Measurements from ENCODE around the gene ERMP1.

ERMP1 gene

GRCh38 chr9:5870691-5871090 is 37.8 kb upstream of the ERMP1 start:
- H3K9ac ChIP-seq (ENCODE audit: low read length in 2 of 2) = no peak overlapping the region
- no peak overlapping the region for H3K27ac ChIP-seq (ENCODE audit: low read length)
- H3K36me3 ChIP-seq (ENCODE audit: control insufficient read depth in 2 of 2, insufficient read depth in 2 of 2, low read length in 2 of 2) = no peaks in the 10 kb centered on the region
- no peak overlapping the region for H3K4me3 ChIP-seq (ENCODE audit: low read length in 2 of 2)
- H3K27me3 ChIP-seq (ENCODE audit: control insufficient read depth in 1 of 2, insufficient read depth in 2 of 2, low read length in 2 of 2) = no peaks in the 10 kb centered on the region
- no peaks in the 10 kb centered on the region for H3K4me1 ChIP-seq (ENCODE audit: control insufficient read depth, insufficient read depth, low read length)
- no peaks in the 10 kb centered on the region for H3K9me3 ChIP-seq (ENCODE audit: control insufficient read depth in 2 of 2, low read length in 2 of 2)

- Histone ChIP-seq H3K9me3 (ENCODE audit: control insufficient read depth in 2 of 2, low read length in 2 of 2) (no peaks in the 10 kb centered on the region), H3K4me1 (ENCODE audit: control insufficient read depth, insufficient read depth, low read length) (no peaks in the 10 kb centered on the region), H3K27ac (ENCODE audit: low read length) (no peak overlapping the region)
These were observed 37.1 kb upstream of the ERMP1 start for GRCh38 chr9:5870020-5870339.

GRCh38 chr9:5869315-5870019 is 36.5 kb upstream of the ERMP1 start:
- H3K27me3 ChIP-seq (ENCODE audit: control insufficient read depth in 1 of 2, insufficient read depth in 2 of 2, low read length in 2 of 2) = no peaks in the 10 kb centered on the region
- H3K4me1 ChIP-seq (ENCODE audit: control insufficient read depth, insufficient read depth, low read length) = no peaks in the 10 kb centered on the region
- H3K9me3 ChIP-seq (ENCODE audit: control insufficient read depth in 2 of 2, low read length in 2 of 2) = no peaks in the 10 kb centered on the region
- no peak overlapping the region for H3K4me3 ChIP-seq (ENCODE audit: low read length in 2 of 2)
- no peak overlapping the region for H3K9ac ChIP-seq (ENCODE audit: low read length in 2 of 2)
- no peak overlapping the region for H3K27ac ChIP-seq (ENCODE audit: low read length)
- H3K36me3 ChIP-seq (ENCODE audit: control insufficient read depth in 2 of 2, insufficient read depth in 2 of 2, low read length in 2 of 2) = no peaks in the 10 kb centered on the region

More at GRCh38 chr9:5870020-5870339, 37.1 kb upstream of the ERMP1 start:
- Histone ChIP-seq H3K4me3 (ENCODE audit: low read length in 2 of 2) (no peak overlapping the region), H3K36me3 (ENCODE audit: control insufficient read depth in 2 of 2, insufficient read depth in 2 of 2, low read length in 2 of 2) (no peaks in the 10 kb centered on the region), H3K9ac (ENCODE audit: low read length in 2 of 2) (no peak overlapping the region), H3K27me3 (ENCODE audit: control insufficient read depth in 1 of 2, insufficient read depth in 2 of 2, low read length in 2 of 2) (no peaks in the 10 kb centered on the region)

GRCh38 chr9:5868235-5868634 is 35.3 kb upstream of the ERMP1 start:
- Histone ChIP-seq H3K36me3 (ENCODE audit: control insufficient read depth in 2 of 2, insufficient read depth in 2 of 2, low read length in 2 of 2) (no peaks in the 10 kb centered on the region), H3K27ac (ENCODE audit: low read length) (no peak overlapping the region), H3K27me3 (ENCODE audit: control insufficient read depth in 1 of 2, insufficient read depth in 2 of 2, low read length in 2 of 2) (no peaks in the 10 kb centered on the region), H3K9ac (ENCODE audit: low read length in 2 of 2) (no peak overlapping the region), H3K9me3 (ENCODE audit: control insufficient read depth in 2 of 2, low read length in 2 of 2) (no peaks in the 10 kb centered on the region), H3K4me3 (ENCODE audit: low read length in 2 of 2) (no peak overlapping the region), H3K4me1 (ENCODE audit: control insufficient read depth, insufficient read depth, low read length) (no peaks in the 10 kb centered on the region)

- Histone ChIP-seq H3K9me3 (ENCODE audit: control insufficient read depth in 2 of 2, low read length in 2 of 2) (no peaks in the 10 kb centered on the region), H3K36me3 (ENCODE audit: control insufficient read depth in 2 of 2, insufficient read depth in 2 of 2, low read length in 2 of 2) (no peaks in the 10 kb centered on the region), H3K4me3 (ENCODE audit: low read length in 2 of 2) (no peak overlapping the region), H3K27ac (ENCODE audit: low read length) (no peak overlapping the region), H3K4me1 (ENCODE audit: control insufficient read depth, insufficient read depth, low read length) (no peaks in the 10 kb centered on the region), H3K27me3 (ENCODE audit: control insufficient read depth in 1 of 2, insufficient read depth in 2 of 2, low read length in 2 of 2) (no peaks in the 10 kb centered on the region), H3K9ac (ENCODE audit: low read length in 2 of 2) (no peak overlapping the region)
These were observed 33.8 kb upstream of the ERMP1 start for GRCh38 chr9:5866685-5867084.

- no peaks in the 10 kb centered on the region for H3K36me3 ChIP-seq (ENCODE audit: control insufficient read depth in 2 of 2, insufficient read depth in 2 of 2, low read length in 2 of 2)
- H3K27ac ChIP-seq (ENCODE audit: low read length) = no peak overlapping the region
- no peaks in the 10 kb centered on the region for H3K4me1 ChIP-seq (ENCODE audit: control insufficient read depth, insufficient read depth, low read length)
- H3K27me3 ChIP-seq (ENCODE audit: control insufficient read depth in 1 of 2, insufficient read depth in 2 of 2, low read length in 2 of 2) = no peaks in the 10 kb centered on the region
- H3K9ac ChIP-seq (ENCODE audit: low read length in 2 of 2) = no peak overlapping the region
- no peaks in the 10 kb centered on the region for H3K9me3 ChIP-seq (ENCODE audit: control insufficient read depth in 2 of 2, low read length in 2 of 2)
- no peak overlapping the region for H3K4me3 ChIP-seq (ENCODE audit: low read length in 2 of 2)
These were observed 33.4 kb upstream of the ERMP1 start for GRCh38 chr9:5866272-5866671.

GRCh38 chr9:5864446-5864845 is 31.5 kb upstream of the ERMP1 start:
- no peaks in the 10 kb centered on the region for H3K27me3 ChIP-seq (ENCODE audit: control insufficient read depth in 1 of 2, insufficient read depth in 2 of 2, low read length in 2 of 2)
- no peaks in the 10 kb centered on the region for H3K36me3 ChIP-seq (ENCODE audit: control insufficient read depth in 2 of 2, insufficient read depth in 2 of 2, low read length in 2 of 2)
- no peak overlapping the region for H3K9ac ChIP-seq (ENCODE audit: low read length in 2 of 2)
- no peak overlapping the region for H3K27ac ChIP-seq (ENCODE audit: low read length)
- no peak overlapping the region for H3K4me3 ChIP-seq (ENCODE audit: low read length in 2 of 2)
- H3K9me3 ChIP-seq (ENCODE audit: control insufficient read depth in 2 of 2, low read length in 2 of 2) = no peaks in the 10 kb centered on the region
- no peaks in the 10 kb centered on the region for H3K4me1 ChIP-seq (ENCODE audit: control insufficient read depth, insufficient read depth, low read length)

- Histone ChIP-seq H3K27me3 (ENCODE audit: control insufficient read depth in 1 of 2, insufficient read depth in 2 of 2, low read length in 2 of 2) (no peaks in the 10 kb centered on the region), H3K9ac (ENCODE audit: low read length in 2 of 2) (no peak overlapping the region), H3K27ac (ENCODE audit: low read length) (no peak overlapping the region)
These were observed 30.3 kb upstream of the ERMP1 start for GRCh38 chr9:5863092-5863746.

GRCh38 chr9:5858833-5859232 is 25.9 kb upstream of the ERMP1 start:
- Histone ChIP-seq H3K9ac (ENCODE audit: low read length in 2 of 2) (no peak overlapping the region), H3K4me3 (ENCODE audit: low read length in 2 of 2) (no peak overlapping the region), H3K4me1 (ENCODE audit: control insufficient read depth, insufficient read depth, low read length) (no peaks in the 10 kb centered on the region), H3K9me3 (ENCODE audit: control insufficient read depth in 2 of 2, low read length in 2 of 2) (no peaks in the 10 kb centered on the region), H3K27ac (ENCODE audit: low read length) (no peak overlapping the region), H3K36me3 (ENCODE audit: control insufficient read depth in 2 of 2, insufficient read depth in 2 of 2, low read length in 2 of 2) (peaks cover 0 to 8% of the 10 kb centered on the region in 2 donors), H3K27me3 (ENCODE audit: control insufficient read depth in 1 of 2, insufficient read depth in 2 of 2, low read length in 2 of 2) (no peaks in the 10 kb centered on the region)

More at GRCh38 chr9:5863092-5863746, 30.3 kb upstream of the ERMP1 start:
- no peaks in the 10 kb centered on the region for H3K4me1 ChIP-seq (ENCODE audit: control insufficient read depth, insufficient read depth, low read length)
- H3K36me3 ChIP-seq (ENCODE audit: control insufficient read depth in 2 of 2, insufficient read depth in 2 of 2, low read length in 2 of 2) = no peaks in the 10 kb centered on the region
- H3K9me3 ChIP-seq (ENCODE audit: control insufficient read depth in 2 of 2, low read length in 2 of 2) = no peaks in the 10 kb centered on the region
- H3K4me3 ChIP-seq (ENCODE audit: low read length in 2 of 2) = no peak overlapping the region

GRCh38 chr9:5857928-5858327 is 25.0 kb upstream of the ERMP1 start:
- no peak overlapping the region for H3K27ac ChIP-seq (ENCODE audit: low read length)
- no peak overlapping the region for H3K9ac ChIP-seq (ENCODE audit: low read length in 2 of 2)
- no peaks in the 10 kb centered on the region for H3K27me3 ChIP-seq (ENCODE audit: control insufficient read depth in 1 of 2, insufficient read depth in 2 of 2, low read length in 2 of 2)
- H3K4me3 ChIP-seq (ENCODE audit: low read length in 2 of 2) = no peak overlapping the region
- peaks cover 0 to 8% of the 10 kb centered on the region in 2 donors for H3K36me3 ChIP-seq (ENCODE audit: control insufficient read depth in 2 of 2, insufficient read depth in 2 of 2, low read length in 2 of 2)
- no peaks in the 10 kb centered on the region for H3K4me1 ChIP-seq (ENCODE audit: control insufficient read depth, insufficient read depth, low read length)
- H3K9me3 ChIP-seq (ENCODE audit: control insufficient read depth in 2 of 2, low read length in 2 of 2) = no peaks in the 10 kb centered on the region

GRCh38 chr9:5854063-5854790 is 21.3 kb upstream of the ERMP1 start:
- Histone ChIP-seq H3K4me1 (ENCODE audit: control insufficient read depth, insufficient read depth, low read length) (no peaks in the 10 kb centered on the region), H3K27me3 (ENCODE audit: control insufficient read depth in 1 of 2, insufficient read depth in 2 of 2, low read length in 2 of 2) (no peaks in the 10 kb centered on the region), H3K27ac (ENCODE audit: low read length) (no peak overlapping the region), H3K9me3 (ENCODE audit: control insufficient read depth in 2 of 2, low read length in 2 of 2) (no peaks in the 10 kb centered on the region), H3K36me3 (ENCODE audit: control insufficient read depth in 2 of 2, insufficient read depth in 2 of 2, low read length in 2 of 2) (peaks cover 0 to 8% of the 10 kb centered on the region in 2 donors), H3K9ac (ENCODE audit: low read length in 2 of 2) (no peak overlapping the region), H3K4me3 (ENCODE audit: low read length in 2 of 2) (no peak overlapping the region)

Data from stomach smooth muscle (tissue), 2 donors.